ENCODE results near the gene GRIA1. TPM values are rescaled to one million over a fixed set of nuclear protein-coding genes. Genes with fewer than 3 reads are reported as not detected.

The GRIA1 gene
- total and polyA plus RNA-seq, 2 of the 4 experiments (the other 2 are of a cell fraction) = 0.48 to 1.3 TPM

DNA sequence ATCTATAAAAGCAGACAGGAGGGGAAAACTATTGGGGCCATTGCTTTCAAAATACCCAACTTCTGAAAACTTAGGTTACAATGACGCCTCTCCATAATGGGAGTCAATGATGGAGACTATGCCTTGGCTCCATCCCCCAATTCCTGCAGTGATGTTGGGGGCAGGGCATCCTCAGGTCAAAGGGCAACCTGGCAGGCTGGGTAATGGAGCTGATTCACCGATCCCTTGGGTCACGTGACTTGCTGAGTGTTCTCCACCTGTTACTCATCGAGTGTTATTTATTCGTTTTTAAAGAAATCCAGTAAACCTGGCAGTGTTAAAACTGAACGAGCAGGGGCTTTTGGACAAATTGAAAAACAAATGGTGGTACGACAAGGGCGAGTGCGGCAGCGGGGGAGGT, 303.9 kb downstream of the GRIA1 start:
- Histone ChIP-seq H2BK120ac (ENCODE audit: low read depth, low read length) (no peak overlapping the region), H3K9me3 (ENCODE audit: control insufficient read depth, insufficient read depth, low read length) (no peaks in the 10 kb centered on the region), H3K36me3 (ENCODE audit: control insufficient read depth, insufficient read depth, low read length) (no peaks in the 10 kb centered on the region), H4K5ac (ENCODE audit: low read depth, low read length) (no peak overlapping the region), H2AK5ac (ENCODE audit: low read depth, low read length) (no peak overlapping the region), H2BK20ac (ENCODE audit: low read depth, low read length) (no peak overlapping the region), H3K18ac (ENCODE audit: low read depth, low read length) (no peak overlapping the region), H3K56ac (ENCODE audit: extremely low read depth, insufficient read depth, low read length) (no peak overlapping the region), H4K8ac (ENCODE audit: low read depth in 2 of 2, low read length in 2 of 2) (no peak overlapping the region), H3K4me3 (ENCODE audit: insufficient read depth, low read depth, low read length) (no peak overlapping the region), H3K4ac (ENCODE audit: low read depth, low read length) (no peak overlapping the region), H2BK5ac (ENCODE audit: low read depth, low read length, poor library complexity, severe bottlenecking) (no peak overlapping the region), H2BK15ac (ENCODE audit: low read depth, low read length) (no peak overlapping the region), H3K9ac (ENCODE audit: low read depth, low read length) (no peak overlapping the region), H3K4me2 (ENCODE audit: low read depth, low read length) (no peak overlapping the region), H4K91ac (ENCODE audit: insufficient read depth, low read depth, low read length) (no peak overlapping the region), H3K9me1 (ENCODE audit: insufficient read depth, low read length) (no peaks in the 10 kb centered on the region), H3K4me1 (ENCODE audit: control insufficient read depth, insufficient read depth, low read length) (0 out of 2 replicates have a peak, but pooled peaks cover 3% of the 10 kb centered on the region), H2AFZ (replicated peaks; ENCODE audit: low read length, poor library complexity) (no peak overlapping the region), H3K27ac (ENCODE audit: insufficient read depth, low read length) (no peak overlapping the region), H3K14ac (replicated peaks; ENCODE audit: low read depth, low read length) (no peak overlapping the region), H3K79me1 (ENCODE audit: low read depth in 1 of 2, low read length in 2 of 2) (no peaks in the 10 kb centered on the region), H3K27me3 (ENCODE audit: control insufficient read depth, insufficient read depth, low read length) (no peaks in the 10 kb centered on the region), H2AK9ac (replicated peaks; ENCODE audit: low read depth, low read length, poor library complexity) (no peak overlapping the region), H4K20me1 (ENCODE audit: insufficient read depth, low read length) (no peaks in the 10 kb centered on the region), H3K23ac (ENCODE audit: low read depth, low read length) (no peak overlapping the region)
- ChIA-PET CTCF (no interaction called here), POLR2A (ENCODE audit: unreplicated experiment) (no interaction called here)
- TF ChIP-seq, protein P1, sequence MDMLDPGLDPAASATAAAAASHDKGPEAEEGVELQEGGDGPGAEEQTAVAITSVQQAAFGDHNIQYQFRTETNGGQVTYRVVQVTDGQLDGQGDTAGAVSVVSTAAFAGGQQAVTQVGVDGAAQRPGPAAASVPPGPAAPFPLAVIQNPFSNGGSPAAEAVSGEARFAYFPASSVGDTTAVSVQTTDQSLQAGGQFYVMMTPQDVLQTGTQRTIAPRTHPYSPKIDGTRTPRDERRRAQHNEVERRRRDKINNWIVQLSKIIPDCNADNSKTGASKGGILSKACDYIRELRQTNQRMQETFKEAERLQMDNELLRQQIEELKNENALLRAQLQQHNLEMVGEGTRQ (IDR thresholded peaks at IDR 0.05; ENCODE audit: low read depth, low read length) = 0 out of 2 replicates have a peak, but pooled peaks have one; percentile 20
- no peak for TF ChIP-seq CEBPB (IDR thresholded peaks at IDR 0.05; ENCODE audit: low read depth, low read length)
- DNase-seq = no peak
- in situ Hi-C loops (cut with MboI; ENCODE audit: low sequenced_read_pairs) (no loop called here), dilution Hi-C loops (cut with HindIII; ENCODE audit: low sequenced_read_pairs, unreplicated experiment) (no loop called here), intact Hi-C loops (cut with micrococcal nuclease) (no loop called here)
- 92% methylated on average over 5 of the region's 10 CpGs; no CpG with 5 or more reads in 1 of the 2 experiments for WGBS, 2 experiments (ENCODE audit: extremely low coverage in 2 of 2, insufficient read length in 1 of 2)
- no peak for ATAC-seq (ENCODE audit: low read depth)
- no TSS peak for BruUV-seq (replicated peaks)
